ENCODE data around the gene JUN.
A peak's percentile ranks its signal among the peaks of the same experiment; 100 is the strongest.

JUN gene

DNA sequence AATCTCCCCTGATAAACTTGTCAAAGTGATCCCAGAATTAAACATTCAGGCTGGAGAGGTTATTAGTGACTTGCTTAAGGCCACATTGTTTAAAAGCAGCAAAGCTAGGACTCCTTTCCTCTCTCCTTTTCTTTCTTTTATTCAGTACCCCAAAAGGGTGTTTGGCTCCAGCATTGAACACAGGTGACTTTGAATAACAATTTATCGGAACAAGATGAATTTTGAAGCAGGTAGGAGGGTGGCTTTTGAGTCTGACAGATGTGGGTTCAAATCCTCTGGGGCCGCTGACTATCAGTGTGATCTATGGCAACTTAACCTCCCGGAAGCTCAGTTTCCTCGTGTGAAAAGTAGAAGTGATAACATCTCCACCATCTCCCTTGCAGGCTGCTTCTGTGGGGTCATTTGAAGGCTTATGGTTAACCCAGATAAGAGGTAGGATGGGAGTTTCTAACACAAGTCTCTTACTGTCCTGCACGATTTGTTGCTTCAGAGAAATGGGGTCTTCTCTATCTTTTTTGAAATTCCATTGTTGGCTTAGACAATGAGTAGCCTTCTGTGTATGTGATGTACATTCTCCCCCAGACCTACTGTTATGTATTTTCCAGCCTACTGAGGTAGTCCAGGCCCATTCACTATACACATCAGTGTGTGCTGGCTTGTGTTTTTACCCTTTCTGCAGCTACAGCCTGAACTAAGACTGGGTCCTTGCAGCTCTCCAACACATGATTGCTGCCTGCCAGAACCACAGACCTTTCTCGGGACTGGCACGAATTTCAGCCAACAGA, 29.0 kb downstream of the JUN start:
- DNase-seq, result no peak

DNA sequence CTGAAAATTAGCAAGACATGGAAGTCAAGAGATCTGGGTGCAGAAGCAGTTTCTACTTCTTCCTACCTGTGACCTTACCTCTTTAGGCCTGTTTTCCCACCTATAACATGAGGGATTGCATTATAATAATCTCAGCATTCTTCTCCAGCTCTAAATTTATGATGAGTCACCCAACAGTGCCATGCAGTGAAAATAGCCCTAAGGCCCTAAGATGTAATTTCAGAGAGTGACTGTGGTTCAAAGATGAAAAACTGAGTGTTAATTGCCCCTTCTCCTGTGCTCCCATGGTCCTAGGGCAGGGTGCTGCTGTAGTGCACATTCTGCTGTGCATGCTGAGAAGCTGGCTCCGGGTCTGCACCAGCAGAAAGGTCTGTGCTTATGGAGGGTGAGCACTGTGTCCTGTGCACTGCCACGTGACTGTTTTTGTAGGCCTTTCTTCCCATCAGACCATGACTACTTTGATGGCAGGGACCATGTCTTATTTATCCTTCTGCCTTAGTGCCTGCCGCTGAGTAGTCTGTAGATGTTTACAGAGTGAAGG, 29.7 kb downstream of the JUN start:
- no peak for DNase-seq

DNA sequence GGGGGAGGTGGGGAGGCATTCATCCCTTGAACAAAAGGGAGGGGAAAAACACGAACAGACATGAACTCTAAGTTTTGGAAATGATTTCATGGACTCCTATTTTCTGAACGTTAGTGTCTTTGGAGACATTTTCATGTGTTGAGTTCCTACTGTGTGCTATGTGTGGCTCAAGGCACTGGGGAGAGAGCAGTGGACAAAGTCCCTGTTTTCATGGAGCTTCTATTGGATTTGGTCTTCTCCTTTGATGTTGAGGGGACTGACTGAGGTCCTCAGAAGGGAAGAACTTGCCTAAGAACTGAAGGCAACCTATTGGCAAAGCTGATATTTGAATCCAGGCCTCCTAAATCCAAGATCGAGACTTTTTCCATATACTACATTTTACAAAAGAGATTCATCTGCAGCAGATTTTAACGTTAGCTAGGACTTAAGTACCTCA, 30.4 kb downstream of the JUN start:
- no peak for DNase-seq

DNA sequence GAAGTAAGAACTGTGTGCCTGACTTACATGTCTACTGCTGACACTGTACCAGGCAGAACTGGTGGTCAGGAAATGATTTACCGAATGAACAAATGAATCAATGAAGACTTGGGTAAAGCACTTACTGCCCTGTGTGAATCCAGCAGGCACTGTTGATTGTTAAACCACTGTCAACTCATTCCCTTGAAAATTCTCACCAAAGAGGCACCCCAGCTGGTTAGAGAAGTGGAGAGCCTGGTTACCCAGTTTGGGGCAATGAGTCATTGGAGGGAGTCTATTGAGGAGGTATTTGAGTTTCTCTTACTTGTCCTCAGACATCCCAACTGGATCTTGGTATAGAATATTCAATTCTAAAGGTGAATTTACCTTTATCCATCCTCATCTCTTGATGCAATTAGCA, 34.2 kb downstream of the JUN start:
- no peak for DNase-seq

DNA sequence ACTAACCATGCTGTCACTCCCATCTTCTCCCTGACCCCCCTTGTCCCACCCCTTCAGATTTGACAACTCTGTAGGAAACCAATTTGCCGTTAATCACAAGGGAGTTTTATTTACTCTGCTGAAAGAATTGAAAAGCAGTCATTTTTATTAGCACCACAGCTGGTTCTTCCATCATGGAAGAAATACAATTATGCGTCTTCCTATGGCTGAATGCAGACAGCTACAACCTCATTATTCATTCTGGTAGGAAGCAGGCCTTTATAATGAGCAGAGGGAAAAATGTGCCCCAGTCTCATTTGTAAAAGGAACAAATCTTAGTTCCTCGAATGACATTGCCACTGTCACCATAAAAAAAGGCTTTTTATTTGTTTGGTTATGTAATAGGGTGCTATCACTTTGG, 35.2 kb downstream of the JUN start:
- DNase-seq, result no peak

DNA sequence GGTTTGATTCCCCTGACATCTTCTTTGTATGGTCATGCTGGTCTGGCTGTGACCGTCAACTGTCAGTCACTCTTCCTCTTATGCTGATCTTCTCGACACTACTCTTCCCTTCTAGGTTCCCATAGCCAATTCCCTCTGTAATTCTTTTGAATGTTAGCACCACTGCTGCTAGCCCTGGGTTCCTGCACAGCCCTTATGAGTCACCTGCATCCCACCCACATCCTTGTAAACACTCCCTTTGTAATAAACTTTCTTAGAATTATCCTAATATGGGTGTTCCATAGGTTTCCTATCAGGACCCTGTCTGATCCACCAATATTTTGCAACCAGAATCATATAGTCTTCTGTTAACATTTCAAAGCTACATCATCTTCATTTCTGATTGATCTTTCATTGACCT, 37.1 kb downstream of the JUN start:
- DNase-seq, result no peak

DNA sequence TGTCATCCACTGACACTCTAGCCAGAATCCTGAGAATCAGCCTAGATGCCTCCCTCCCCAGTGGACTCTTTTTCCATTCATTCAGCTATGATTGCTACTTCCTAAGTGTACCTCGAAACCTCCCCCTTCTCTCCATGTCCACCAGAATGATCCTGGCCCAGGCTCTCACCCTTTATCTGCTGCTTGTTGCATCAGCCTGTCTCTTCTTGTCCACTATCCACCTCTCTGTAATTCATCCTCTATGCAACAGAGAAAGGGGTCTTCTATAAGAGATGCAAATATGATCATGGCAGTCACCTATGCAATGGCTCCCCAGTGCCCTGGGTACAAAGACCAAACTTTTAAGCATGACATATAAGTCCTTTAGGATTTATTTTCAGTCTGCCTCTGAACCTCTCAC, 37.7 kb downstream of the JUN start:
- DNase-seq, result no peak

DNA sequence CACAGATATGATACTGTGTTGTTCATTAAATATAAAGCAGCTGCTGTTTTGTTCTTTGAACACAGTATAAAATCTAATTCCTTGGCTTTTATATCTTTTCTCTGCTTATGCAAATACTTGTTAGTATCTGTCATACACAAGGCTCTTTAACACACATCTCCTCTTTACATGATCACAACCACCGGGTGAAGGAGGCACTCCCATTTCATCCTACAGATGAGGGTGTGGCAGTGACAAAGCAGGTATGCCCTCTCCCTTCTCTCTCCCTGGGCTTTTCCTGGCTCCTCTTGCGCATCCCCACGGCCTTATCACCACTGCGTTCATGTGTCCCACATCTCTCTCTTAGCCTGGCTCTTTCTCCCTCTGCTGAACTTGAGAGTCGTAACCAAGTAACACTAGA, 38.2 kb downstream of the JUN start:
- no peak for DNase-seq

DNA sequence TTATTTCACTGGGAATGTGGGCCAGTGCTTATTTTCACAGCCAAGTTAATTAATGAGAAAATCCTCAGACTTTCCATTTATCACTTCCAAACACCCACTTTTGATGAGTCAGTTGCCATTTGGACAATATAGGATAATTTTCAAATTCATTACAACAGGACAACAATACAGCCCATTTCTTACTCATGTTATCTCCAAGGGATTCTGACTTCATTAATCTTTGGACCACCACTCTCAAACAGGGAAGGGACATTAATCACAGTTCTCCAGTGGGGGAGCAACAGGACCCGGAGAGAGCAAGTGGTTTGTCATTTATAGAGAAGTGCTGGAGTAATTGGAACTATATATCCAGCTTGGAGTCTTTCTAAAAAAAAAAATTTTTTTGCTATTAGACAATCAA, 38.7 kb downstream of the JUN start:
- DNase-seq, result no peak

DNA sequence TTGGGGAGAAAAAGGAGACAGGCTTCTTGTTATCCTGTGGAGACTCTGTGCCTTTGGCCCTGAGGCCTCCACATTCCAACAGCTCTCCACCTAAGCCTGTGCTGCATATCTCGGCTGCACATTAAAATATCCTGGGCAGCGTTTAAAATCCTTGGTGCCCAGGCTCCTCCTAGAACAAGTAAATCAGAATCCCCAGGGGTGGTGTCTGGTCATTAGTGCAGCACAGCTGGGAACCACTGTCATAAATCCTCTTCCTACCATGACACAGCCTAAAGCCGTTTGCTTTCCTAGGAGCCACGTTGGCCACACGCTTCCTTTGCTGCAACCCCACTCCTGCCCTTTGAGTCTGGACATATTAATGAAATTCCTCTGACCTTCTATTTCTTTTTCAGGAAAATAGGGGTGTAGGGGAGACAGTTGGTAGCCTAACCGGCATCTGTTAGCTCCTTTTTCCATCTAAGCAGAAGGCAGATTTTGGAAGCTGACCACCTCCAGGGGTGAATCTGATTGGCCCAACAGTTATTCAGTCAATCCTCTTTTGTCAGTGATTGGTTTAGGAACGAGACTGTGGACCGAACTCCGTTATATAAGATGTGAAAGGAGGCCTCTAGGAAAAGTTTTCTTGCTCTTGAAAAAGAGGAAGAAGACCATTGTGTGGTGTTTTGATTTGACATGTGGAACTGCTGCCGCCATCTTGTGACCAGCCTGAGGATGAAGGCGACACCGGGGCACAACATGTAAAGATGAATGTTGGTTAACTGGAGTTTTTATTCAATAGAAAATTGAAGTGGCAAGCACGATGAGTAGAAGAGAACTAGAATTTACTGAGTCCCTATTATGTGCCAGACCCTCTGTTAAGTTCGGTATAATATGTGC, 41.9 kb downstream of the JUN start:
- no peak for DNase-seq

DNA sequence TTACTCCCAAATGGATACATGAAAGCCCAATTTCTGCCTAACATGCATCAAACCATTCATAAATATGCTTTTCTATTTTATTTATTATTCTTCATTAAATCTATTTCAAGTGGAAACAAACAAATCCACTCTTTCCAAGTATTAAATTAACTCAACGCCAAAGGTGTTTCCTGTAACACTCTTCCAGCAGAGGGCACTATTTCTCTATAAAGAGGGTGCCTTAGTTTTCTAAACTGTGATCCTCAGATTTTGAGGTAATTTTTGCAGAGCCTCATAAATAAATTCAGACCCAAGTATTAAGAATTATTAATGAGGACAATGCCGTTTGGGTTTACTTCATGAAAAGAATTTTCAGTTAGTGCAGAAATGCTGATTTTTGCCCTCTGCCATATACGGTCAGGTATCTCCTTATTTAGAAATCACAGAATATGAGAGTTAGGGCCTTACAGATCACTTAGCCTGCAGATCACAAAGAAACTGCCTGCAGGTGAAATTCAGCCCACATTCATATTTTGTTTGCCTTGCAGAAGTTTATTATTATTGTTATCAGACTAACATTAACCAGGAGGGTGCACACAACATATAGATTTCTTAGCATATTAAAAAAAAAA, 43.9 kb downstream of the JUN start:
- peak; percentile 55 to 95 for DNase-seq

DNA sequence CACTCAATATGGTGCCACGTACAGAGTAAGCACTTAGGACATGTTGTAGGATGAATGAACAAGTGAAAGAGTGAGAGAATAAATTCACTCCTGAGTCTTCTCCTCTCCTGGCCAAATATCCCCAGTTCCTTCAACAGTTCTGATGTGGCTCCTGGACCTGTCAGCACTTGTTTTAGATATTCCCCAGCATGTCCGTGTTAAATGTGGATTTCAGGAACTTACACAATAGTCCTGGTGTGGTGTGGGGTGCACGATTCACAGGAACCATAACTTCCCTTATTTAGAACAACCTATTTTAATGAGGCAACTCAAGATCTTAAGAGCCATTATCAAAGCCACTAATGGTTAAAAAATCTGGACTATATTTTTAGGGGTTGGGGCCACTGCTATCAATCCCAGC, 45.0 kb downstream of the JUN start:
- peak; percentile 70 to 80 for DNase-seq

DNA sequence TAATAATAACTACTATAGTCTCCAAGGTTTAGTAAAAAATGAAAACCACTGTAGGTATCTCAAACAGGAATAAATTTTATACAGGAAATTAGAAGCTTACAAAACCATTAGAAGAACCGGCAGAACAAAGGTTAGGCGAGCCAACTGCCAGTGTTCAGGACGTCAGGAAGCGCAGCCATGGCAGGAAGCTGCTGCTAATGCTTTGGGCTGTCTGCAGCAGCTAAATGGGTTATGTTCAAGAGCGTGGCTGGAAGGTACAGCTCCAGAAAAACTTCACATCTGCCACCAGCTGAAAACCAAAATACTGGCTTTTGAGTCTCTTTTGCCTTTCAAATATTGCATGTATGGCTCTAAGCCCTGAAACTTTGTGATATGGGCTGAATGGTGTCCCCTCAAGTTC, 48.3 kb downstream of the JUN start:
- DNase-seq, result no peak

DNA sequence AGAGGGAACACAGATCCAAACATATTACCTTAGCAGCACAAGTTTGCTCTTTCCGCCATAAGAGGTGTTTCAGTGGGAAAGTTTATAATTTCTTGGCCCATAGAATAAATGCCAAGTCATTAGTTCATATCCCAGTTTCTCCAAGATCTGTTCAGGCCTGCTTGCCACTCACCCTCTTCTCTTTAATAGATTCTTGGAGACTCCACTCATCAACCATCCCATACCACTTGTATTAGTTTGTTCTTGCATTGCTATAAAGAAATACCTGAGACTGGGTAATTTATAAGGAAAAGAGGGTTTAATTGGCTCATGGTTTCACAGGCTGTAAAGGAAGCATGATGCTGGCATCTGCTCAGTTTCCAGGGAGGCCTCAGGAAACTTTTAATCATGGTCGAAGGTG, 49.2 kb downstream of the JUN start:
- no peak for DNase-seq

DNA sequence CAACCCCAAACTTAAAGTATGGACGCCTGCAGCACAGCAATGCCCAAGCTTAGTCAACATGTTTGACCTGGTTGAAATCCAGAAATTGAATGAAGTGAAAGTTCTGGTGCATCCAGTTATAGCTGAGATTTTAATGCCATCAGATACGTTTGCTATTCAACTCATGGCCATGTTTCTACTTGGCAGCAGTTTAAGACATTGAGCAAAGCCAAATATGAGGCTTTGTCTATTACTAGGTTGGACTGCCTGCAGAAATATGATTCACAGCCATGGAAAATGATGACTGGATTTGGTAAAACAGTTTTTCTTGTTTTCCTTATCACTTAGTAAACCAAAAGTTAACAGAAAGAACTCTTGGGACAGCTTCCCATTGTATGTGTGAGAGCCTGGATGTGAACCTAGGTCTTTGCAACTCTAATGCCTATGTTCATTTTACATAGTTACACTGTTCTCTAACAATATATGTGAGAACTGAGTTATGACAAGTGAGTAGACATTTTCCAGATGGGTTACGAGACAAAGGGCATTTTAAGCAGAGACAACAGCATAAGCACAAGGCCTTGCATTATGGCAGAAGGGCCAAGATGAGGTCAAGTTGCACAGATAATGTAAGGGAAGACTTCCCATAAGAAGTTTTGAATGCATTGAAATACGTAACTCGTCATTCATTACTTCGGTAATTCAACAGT, 51.6 kb downstream of the JUN start:
- no peak for DNase-seq
